ENCODE results near the gene BACE1. TPM values are rescaled to one million over a fixed set of nuclear protein-coding genes. Genes with fewer than 3 reads are reported as not detected.

BACE1 gene
- total and polyA plus RNA-seq, 2 of the 13 experiments (the other 11 are each of a cell fraction or from before 2014, with no cell fraction given): 7.5 to 17.9 TPM

GRCh38 chr11:117327567-117328374 lies 11.7 kb upstream of the BACE1 start, which contains the start of gene CEP164 (continued):
- no peak for TF ChIP-seq FOSL2 (CRISPR knock-in tag; IDR thresholded peaks at IDR 0.05)
- TF ChIP-seq PITX1 (CRISPR knock-in tag; IDR thresholded peaks at IDR 0.05): 0 out of 2 replicates have a peak, but pooled peaks have one; percentile 21
- TF ChIP-seq, protein P1, sequence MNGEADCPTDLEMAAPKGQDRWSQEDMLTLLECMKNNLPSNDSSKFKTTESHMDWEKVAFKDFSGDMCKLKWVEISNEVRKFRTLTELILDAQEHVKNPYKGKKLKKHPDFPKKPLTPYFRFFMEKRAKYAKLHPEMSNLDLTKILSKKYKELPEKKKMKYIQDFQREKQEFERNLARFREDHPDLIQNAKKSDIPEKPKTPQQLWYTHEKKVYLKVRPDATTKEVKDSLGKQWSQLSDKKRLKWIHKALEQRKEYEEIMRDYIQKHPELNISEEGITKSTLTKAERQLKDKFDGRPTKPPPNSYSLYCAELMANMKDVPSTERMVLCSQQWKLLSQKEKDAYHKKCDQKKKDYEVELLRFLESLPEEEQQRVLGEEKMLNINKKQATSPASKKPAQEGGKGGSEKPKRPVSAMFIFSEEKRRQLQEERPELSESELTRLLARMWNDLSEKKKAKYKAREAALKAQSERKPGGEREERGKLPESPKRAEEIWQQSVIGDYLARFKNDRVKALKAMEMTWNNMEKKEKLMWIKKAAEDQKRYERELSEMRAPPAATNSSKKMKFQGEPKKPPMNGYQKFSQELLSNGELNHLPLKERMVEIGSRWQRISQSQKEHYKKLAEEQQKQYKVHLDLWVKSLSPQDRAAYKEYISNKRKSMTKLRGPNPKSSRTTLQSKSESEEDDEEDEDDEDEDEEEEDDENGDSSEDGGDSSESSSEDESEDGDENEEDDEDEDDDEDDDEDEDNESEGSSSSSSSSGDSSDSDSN (CRISPR knock-in tag; IDR thresholded peaks at IDR 0.05): peak; percentile 47; the same call in 1 of the 2 replicates
- 0 out of 2 replicates have a peak, but pooled peaks have one; percentile 64 for TF ChIP-seq ELF4 (CRISPR knock-in tag; IDR thresholded peaks at IDR 0.05; ENCODE audit: borderline replicate concordance)
- peak; percentile 92 for TF ChIP-seq RFX5 (IDR thresholded peaks at IDR 0.05; ENCODE audit: low read depth, low read length)
- no peak for TF ChIP-seq ZNF264 (CRISPR knock-in tag; IDR thresholded peaks at IDR 0.05)
- no peak for TF ChIP-seq SMC3 (IDR thresholded peaks at IDR 0.05; ENCODE audit: low read length)
- peak; percentile 75 for TF ChIP-seq MAX (IDR thresholded peaks at IDR 0.05)
- TF ChIP-seq STAT5B (CRISPR knock-in tag; IDR thresholded peaks at IDR 0.05): 0 out of 2 replicates have a peak, but pooled peaks have one; percentile 27
- TF ChIP-seq NFKBIZ (CRISPR knock-in tag; IDR thresholded peaks at IDR 0.05): peak; percentile 41; the same call in 1 of the 2 replicates
- TF ChIP-seq ZNF256 (CRISPR knock-in tag; conservative IDR thresholded peaks at IDR 0.05): no peak
- peak; percentile 95 for TF ChIP-seq NFYC (CRISPR knock-in tag; IDR thresholded peaks at IDR 0.05)
- peak; percentile 81 for TF ChIP-seq HIVEP1 (CRISPR knock-in tag; IDR thresholded peaks at IDR 0.05)
- TF ChIP-seq GTF3A (CRISPR knock-in tag; conservative IDR thresholded peaks at IDR 0.05): no peak
- TF ChIP-seq, protein P2, sequence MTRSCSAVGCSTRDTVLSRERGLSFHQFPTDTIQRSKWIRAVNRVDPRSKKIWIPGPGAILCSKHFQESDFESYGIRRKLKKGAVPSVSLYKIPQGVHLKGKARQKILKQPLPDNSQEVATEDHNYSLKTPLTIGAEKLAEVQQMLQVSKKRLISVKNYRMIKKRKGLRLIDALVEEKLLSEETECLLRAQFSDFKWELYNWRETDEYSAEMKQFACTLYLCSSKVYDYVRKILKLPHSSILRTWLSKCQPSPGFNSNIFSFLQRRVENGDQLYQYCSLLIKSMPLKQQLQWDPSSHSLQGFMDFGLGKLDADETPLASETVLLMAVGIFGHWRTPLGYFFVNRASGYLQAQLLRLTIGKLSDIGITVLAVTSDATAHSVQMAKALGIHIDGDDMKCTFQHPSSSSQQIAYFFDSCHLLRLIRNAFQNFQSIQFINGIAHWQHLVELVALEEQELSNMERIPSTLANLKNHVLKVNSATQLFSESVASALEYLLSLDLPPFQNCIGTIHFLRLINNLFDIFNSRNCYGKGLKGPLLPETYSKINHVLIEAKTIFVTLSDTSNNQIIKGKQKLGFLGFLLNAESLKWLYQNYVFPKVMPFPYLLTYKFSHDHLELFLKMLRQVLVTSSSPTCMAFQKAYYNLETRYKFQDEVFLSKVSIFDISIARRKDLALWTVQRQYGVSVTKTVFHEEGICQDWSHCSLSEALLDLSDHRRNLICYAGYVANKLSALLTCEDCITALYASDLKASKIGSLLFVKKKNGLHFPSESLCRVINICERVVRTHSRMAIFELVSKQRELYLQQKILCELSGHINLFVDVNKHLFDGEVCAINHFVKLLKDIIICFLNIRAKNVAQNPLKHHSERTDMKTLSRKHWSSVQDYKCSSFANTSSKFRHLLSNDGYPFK (CRISPR knock-in tag; IDR thresholded peaks at IDR 0.05; ENCODE audit: borderline replicate concordance): peak; percentile 43; the same call in 1 of the 2 replicates
- TF ChIP-seq PHF21A (CRISPR knock-in tag; IDR thresholded peaks at IDR 0.05): peak; percentile 29; the same call in 1 of the 2 replicates
- TF ChIP-seq MXI1 (IDR thresholded peaks at IDR 0.05; ENCODE audit: borderline replicate concordance, low read depth, low read length): peak; percentile 70; the same call in 2 of the 3 replicates
- peak; percentile 50; the same call in 1 of the 2 replicates for TF ChIP-seq ATF1 (CRISPR knock-in tag; IDR thresholded peaks at IDR 0.05)
- TF ChIP-seq ZNF546 (CRISPR knock-in tag; conservative IDR thresholded peaks at IDR 0.05): 0 out of 2 replicates have a peak, but pooled peaks have one; percentile 29
- no peak for TF ChIP-seq ATAD3A (CRISPR knock-in tag; IDR thresholded peaks at IDR 0.05)
- peak; percentile 70; the same call in 1 of the 2 replicates for TF ChIP-seq KMT2B (CRISPR knock-in tag; IDR thresholded peaks at IDR 0.05)
- no peak; the same call in 1 of the 2 replicates for TF ChIP-seq ZNF292 (CRISPR knock-in tag; IDR thresholded peaks at IDR 0.05; ENCODE audit: borderline replicate concordance, low read depth)
- peak; percentile 54; the same call in 1 of the 2 replicates for TF ChIP-seq MEF2D (CRISPR knock-in tag; IDR thresholded peaks at IDR 0.05)
- TF ChIP-seq, protein P3, sequence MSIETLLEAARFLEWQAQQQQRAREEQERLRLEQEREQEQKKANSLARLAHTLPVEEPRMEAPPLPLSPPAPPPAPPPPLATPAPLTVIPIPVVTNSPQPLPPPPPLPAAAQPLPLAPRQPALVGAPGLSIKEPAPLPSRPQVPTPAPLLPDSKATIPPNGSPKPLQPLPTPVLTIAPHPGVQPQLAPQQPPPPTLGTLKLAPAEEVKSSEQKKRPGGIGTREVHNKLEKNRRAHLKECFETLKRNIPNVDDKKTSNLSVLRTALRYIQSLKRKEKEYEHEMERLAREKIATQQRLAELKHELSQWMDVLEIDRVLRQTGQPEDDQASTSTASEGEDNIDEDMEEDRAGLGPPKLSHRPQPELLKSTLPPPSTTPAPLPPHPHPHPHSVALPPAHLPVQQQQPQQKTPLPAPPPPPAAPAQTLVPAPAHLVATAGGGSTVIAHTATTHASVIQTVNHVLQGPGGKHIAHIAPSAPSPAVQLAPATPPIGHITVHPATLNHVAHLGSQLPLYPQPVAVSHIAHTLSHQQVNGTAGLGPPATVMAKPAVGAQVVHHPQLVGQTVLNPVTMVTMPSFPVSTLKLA (IDR thresholded peaks at IDR 0.05): 0 out of 2 replicates have a peak, but pooled peaks have one; percentile 9
